ENCODE measurements around the gene NSD2.

Gene NSD2

GRCh38 chr4:1885414-1885813, 14.2 kb downstream of the NSD2 start:
- no peak for TF ChIP-seq ZFX (IDR thresholded peaks at IDR 0.05; ENCODE audit: borderline replicate concordance)
- TF ChIP-seq, protein P1, sequence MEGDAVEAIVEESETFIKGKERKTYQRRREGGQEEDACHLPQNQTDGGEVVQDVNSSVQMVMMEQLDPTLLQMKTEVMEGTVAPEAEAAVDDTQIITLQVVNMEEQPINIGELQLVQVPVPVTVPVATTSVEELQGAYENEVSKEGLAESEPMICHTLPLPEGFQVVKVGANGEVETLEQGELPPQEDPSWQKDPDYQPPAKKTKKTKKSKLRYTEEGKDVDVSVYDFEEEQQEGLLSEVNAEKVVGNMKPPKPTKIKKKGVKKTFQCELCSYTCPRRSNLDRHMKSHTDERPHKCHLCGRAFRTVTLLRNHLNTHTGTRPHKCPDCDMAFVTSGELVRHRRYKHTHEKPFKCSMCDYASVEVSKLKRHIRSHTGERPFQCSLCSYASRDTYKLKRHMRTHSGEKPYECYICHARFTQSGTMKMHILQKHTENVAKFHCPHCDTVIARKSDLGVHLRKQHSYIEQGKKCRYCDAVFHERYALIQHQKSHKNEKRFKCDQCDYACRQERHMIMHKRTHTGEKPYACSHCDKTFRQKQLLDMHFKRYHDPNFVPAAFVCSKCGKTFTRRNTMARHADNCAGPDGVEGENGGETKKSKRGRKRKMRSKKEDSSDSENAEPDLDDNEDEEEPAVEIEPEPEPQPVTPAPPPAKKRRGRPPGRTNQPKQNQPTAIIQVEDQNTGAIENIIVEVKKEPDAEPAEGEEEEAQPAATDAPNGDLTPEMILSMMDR (IDR thresholded peaks at IDR 0.05) = no peak
- no peak overlapping the region for H3K27ac ChIP-seq

DNA sequence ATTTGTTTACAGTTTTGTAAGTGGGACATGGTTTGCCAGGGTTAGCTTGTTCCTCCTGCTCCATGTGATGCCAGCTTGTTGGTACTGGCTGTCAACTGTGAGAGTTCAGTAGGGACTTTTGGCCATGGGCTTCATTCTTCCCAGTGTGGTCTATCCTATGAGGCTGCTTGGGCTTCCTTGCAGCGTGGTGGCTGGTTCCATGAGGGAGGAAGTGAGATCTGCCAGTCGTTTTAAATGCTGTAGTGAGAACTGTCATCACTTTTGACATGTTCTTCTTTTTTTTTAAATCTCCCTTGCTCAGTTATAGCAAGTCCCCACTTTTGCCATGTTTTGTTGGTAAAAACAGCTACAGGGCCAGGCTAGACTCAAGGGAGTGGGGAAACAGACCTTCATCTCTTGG, 15.9 kb downstream of the NSD2 start:
- TF ChIP-seq, protein P1 (IDR thresholded peaks at IDR 0.05) = no peak
- no peak for TF ChIP-seq ZFX (IDR thresholded peaks at IDR 0.05; ENCODE audit: borderline replicate concordance)
- H3K27ac ChIP-seq = 0 out of 2 replicates have a peak overlapping the region, but pooled peaks have one; percentile 7

DNA sequence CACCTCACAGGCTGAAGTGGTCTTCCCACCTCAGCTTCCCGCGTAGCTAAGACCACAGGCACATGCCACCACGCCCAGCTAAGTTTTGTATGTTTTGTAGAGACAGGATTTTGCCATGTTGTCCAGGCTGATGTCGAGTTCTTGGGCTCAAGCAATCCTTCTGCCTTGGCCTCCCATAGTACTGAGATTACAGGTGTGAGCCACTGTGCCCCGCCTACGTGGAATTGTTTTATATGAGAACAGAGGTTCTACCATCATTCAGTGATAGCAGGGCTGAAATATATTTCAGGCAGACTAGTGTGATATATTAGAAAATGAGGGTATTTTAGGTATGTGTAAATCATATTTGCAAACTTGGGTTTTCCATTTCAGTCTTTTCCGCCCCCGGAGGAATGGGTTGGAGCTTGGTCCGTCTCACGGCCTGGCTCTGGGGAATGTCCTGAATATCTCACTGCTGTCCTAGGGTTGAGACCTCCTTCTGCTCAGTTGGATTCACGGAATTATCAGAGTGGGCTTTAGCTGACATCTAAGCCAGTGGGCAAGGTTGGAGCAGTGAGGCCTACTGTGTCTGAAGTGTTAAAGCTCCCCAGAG, 19.9 kb downstream of the NSD2 start:
- TF ChIP-seq, protein P1 (IDR thresholded peaks at IDR 0.05) = no peak
- no peak for TF ChIP-seq ZFX (IDR thresholded peaks at IDR 0.05; ENCODE audit: borderline replicate concordance)
- H3K27ac ChIP-seq = no peak overlapping the region

DNA sequence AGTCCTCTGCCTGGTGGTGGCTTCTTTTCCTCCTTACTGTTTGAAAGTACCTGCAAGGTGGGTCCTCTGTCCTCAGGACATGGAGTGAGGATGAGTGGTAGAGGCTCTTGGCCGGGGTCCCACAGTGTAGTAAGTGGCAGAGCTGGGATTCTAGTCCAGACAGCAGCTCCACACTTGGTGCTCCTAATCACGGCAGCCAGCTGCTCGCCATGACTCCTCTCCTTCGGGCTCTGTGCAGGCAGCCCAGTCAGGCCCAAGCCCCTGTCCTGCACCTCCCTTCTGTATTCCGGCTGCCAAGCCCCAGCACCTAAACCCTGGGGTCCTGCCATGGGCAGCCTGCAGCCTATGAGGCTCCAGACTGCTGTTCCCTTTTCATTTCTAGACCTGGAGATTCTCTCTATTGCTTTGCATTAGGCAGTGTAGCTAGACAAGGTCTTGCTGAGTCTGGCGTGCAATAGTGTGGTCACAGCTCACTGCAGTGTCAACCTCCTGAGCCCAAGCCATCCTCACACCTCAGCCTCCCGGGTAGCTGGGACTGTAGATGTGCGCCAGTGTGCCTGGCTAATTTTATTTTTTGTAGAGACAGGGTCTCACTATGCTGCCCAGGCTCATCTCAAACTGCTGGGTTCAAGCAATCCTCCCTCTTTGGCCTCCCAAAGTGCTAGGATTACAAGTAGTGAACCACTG, 24.9 kb downstream of the NSD2 start:
- H3K27ac ChIP-seq = no peak overlapping the region
- TF ChIP-seq, protein P1 (IDR thresholded peaks at IDR 0.05) = no peak
- TF ChIP-seq ZFX (IDR thresholded peaks at IDR 0.05; ENCODE audit: borderline replicate concordance) = no peak

DNA sequence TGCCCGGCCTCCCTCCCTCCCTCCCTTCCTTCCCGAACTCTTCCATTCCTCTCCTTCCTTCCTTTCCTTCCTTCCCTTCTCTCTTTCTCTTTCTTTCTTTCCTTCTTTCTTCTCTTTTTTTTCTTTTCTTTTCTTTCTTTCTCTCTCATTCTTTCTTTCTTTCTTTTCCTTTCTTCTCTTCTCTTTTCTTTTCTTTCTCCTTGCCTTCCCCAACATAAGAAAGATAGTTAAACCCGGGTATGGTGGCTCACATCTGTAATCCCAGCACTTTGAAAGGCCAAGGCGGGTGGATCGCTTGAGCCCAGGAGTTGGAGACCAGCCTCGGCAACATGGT, 25.4 kb downstream of the NSD2 start:
- no peak overlapping the region for H3K27ac ChIP-seq
- TF ChIP-seq, protein P1 (IDR thresholded peaks at IDR 0.05) = no peak
- no peak for TF ChIP-seq ZFX (IDR thresholded peaks at IDR 0.05; ENCODE audit: borderline replicate concordance)

DNA sequence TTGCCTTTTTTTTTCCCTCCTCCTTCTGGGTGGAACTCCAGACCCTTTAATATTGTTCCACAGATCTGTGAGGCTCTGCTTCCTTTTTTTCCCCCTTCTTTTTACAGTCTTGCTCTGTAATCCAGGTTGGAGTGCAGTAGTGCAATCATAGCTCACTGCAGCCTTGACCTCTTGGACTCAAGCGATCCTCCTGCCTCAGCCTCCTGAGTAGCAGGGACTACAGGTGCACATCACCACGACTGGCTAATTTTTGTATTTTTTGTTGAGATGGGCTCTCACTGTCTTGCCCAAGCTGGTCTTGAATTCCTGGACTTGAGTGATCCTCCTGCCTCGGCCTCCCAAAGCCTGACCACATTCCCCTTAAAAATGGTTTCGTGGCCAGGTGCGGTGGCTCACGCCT, 26.8 kb downstream of the NSD2 start:
- TF ChIP-seq ZFX (IDR thresholded peaks at IDR 0.05; ENCODE audit: borderline replicate concordance) = no peak
- TF ChIP-seq, protein P1 (IDR thresholded peaks at IDR 0.05) = no peak
- H3K27ac ChIP-seq = peak overlapping the region; percentile 42

DNA sequence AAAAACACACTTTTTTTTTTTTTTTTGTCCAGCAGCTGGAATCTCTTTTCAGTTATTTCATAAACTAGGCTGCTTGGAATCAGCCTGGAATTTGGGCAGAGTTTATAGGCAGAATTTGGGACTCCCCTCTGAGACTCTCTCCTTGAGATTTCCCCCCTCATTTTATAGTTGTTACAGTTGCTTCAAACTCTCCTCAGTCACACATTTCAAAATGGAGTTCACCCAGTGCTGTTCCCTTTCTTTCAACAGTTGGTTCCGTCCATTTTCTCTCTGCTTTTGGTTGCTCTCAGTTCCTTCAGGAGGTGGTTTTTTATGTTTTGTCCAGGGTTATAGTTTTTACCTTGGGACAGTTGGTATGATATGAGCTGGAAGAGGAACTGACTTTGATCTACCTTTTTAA, 27.5 kb downstream of the NSD2 start:
- TF ChIP-seq, protein P1 (IDR thresholded peaks at IDR 0.05) = no peak
- no peak for TF ChIP-seq ZFX (IDR thresholded peaks at IDR 0.05; ENCODE audit: borderline replicate concordance)
- peak overlapping the region; percentile 42 for H3K27ac ChIP-seq
